ENCODE data around the gene NUDT21. TPM values are rescaled to one million over a fixed set of nuclear protein-coding genes. Genes with fewer than 3 reads are reported as not detected.

Gene NUDT21
- total RNA-seq, 1 experiment from 2014 or later = 97.6 TPM

DNA sequence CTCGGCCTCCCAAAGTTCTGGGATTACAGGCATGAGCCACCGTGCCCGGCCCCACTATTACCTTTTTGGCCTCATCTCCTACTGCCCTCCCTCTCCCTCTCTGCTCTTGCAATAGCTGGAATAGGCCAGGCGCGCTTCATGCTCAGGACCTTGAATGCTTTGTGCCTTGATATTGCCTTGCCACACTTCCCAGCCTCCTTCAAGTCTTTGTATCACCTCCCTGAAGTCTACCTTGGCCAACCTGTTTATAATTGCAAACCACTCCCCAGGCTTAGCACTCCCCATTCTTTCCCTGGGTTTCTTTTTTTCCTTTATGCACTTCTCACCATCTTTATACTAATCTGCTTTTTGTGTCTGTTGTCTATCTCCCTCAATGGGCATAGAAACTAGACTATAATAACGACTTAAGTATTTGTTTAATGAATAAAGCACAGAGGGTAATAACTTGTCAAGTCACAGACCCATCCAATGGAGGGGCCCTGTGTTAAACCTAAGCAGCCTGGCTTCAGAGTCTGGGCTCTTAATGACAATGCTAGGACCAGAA lies 6.9 kb upstream of the NUDT21 start:
- H3K4me1 ChIP-seq (ENCODE audit: control insufficient read depth, insufficient read depth, low read length) = 0 out of 2 replicates have a peak, but pooled peaks cover 2% of the 10 kb centered on the region
- no peak overlapping the region for H3K27ac ChIP-seq (ENCODE audit: low read length)
- DNase-seq (ENCODE audit: low read depth, low spot score) = no peak
- intact Hi-C loops (cut with micrococcal nuclease; ENCODE audit: unreplicated experiment) = no loop called here
- ChIA-PET POLR2A (no interaction called here), CTCF (no interaction called here)
- H3K27me3 ChIP-seq (ENCODE audit: control insufficient read depth, insufficient read depth, low read length) = no peaks in the 10 kb centered on the region
- no peaks in the 10 kb centered on the region for H3K9me3 ChIP-seq (ENCODE audit: control insufficient read depth, insufficient read depth, low read depth, low read length)
- TF ChIP-seq REST (IDR thresholded peaks at IDR 0.05; ENCODE audit: insufficient read depth in 1 of 2, low read depth in 2 of 2, low read length in 1 of 2) (no peak), POLR2AphosphoS5 (IDR thresholded peaks at IDR 0.05; ENCODE audit: low read depth, low read length) (no peak), TCF7L2 (IDR thresholded peaks at IDR 0.05; ENCODE audit: low read depth, low read length) (no peak), SIN3A (IDR thresholded peaks at IDR 0.05; ENCODE audit: borderline replicate concordance, insufficient read depth, low read depth, low read length) (no peak)
- TF ChIP-seq, protein P1, sequence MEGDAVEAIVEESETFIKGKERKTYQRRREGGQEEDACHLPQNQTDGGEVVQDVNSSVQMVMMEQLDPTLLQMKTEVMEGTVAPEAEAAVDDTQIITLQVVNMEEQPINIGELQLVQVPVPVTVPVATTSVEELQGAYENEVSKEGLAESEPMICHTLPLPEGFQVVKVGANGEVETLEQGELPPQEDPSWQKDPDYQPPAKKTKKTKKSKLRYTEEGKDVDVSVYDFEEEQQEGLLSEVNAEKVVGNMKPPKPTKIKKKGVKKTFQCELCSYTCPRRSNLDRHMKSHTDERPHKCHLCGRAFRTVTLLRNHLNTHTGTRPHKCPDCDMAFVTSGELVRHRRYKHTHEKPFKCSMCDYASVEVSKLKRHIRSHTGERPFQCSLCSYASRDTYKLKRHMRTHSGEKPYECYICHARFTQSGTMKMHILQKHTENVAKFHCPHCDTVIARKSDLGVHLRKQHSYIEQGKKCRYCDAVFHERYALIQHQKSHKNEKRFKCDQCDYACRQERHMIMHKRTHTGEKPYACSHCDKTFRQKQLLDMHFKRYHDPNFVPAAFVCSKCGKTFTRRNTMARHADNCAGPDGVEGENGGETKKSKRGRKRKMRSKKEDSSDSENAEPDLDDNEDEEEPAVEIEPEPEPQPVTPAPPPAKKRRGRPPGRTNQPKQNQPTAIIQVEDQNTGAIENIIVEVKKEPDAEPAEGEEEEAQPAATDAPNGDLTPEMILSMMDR (IDR thresholded peaks at IDR 0.05) = no peak
- in situ Hi-C loops (cut with HindIII; ENCODE audit: low pct_unique_long_range_greater_than_20kb, low sequenced_read_pairs) = no loop called here
- H3K36me3 ChIP-seq (ENCODE audit: control insufficient read depth, insufficient read depth, low read length) = peaks cover 28% of the 10 kb centered on the region
- no TSS peak for BruUV-seq (replicated peaks)
- ATAC-seq = no peak
- no peak overlapping the region for H3K4me3 ChIP-seq (ENCODE audit: low read depth in 2 of 2, low read length in 2 of 2)

- intact Hi-C loops (cut with micrococcal nuclease; ENCODE audit: unreplicated experiment) = no loop called here
- peaks cover 19% of the 10 kb centered on the region for H3K4me1 ChIP-seq (ENCODE audit: control insufficient read depth, insufficient read depth, low read length)
- peak; percentile 68 for ATAC-seq
- H3K27me3 ChIP-seq (ENCODE audit: control insufficient read depth, insufficient read depth, low read length) = no peaks in the 10 kb centered on the region
- no peaks in the 10 kb centered on the region for H3K9me3 ChIP-seq (ENCODE audit: control insufficient read depth, insufficient read depth, low read depth, low read length)
- H3K27ac ChIP-seq (ENCODE audit: low read length) = peak overlapping the region; percentile 90
- ChIA-PET CTCF (interaction anchor here (0.6 kb wide), 2 partner anchors 96 to 250 kb away, joined by 3 to 5 read pairs; no protein-coding TSS in a partner anchor), POLR2A (no interaction called here)
- BruUV-seq (replicated peaks) = TSS peak; percentile 69
- H3K4me3 ChIP-seq (ENCODE audit: low read depth in 2 of 2, low read length in 2 of 2) = peak overlapping the region; percentile 75 to 94
- in situ Hi-C loops (cut with HindIII; ENCODE audit: low pct_unique_long_range_greater_than_20kb, low sequenced_read_pairs) = no loop called here
- H3K36me3 ChIP-seq (ENCODE audit: control insufficient read depth, insufficient read depth, low read length) = peaks cover 21% of the 10 kb centered on the region
- no peak for DNase-seq (ENCODE audit: low read depth, low spot score)
- TF ChIP-seq REST (IDR thresholded peaks at IDR 0.05; ENCODE audit: insufficient read depth in 1 of 2, low read depth in 2 of 2, low read length in 1 of 2) (no peak), POLR2AphosphoS5 (IDR thresholded peaks at IDR 0.05; ENCODE audit: low read depth, low read length) (no peak), TCF7L2 (IDR thresholded peaks at IDR 0.05; ENCODE audit: low read depth, low read length) (no peak), SIN3A (IDR thresholded peaks at IDR 0.05; ENCODE audit: borderline replicate concordance, insufficient read depth, low read depth, low read length) (no peak)
- TF ChIP-seq, protein P1 (IDR thresholded peaks at IDR 0.05) = no peak
These were observed 889 bp upstream of the NUDT21 start for GRCh38 chr16:56451753-56452689.
